IPS DF 6.9 (cell line): ENCODE results near the gene LTB4R.

Experiments
- DNase-seq: peaks from one replicate; pipeline ENCODE4 v3.0.0-alpha.2; 2013; ENCODE audit warnings: low read depth, low spot score
- H3K27ac ChIP-seq: one replicate; pipeline ENCODE4 v1.5.1; 2013; ENCODE audit warnings: low read length, control low read depth
- H3K27me3 ChIP-seq: 2 replicates; pipeline ENCODE4 v1.6.1; 2013; ENCODE audit warnings: mild to moderate bottlenecking, low read length; ENCODE audit not compliant: control insufficient read depth, insufficient read depth
- H3K36me3 ChIP-seq: 2 replicates; pipeline ENCODE4 v1.6.1; 2013; ENCODE audit warnings: low read length; ENCODE audit not compliant: control insufficient read depth, insufficient read depth
- H3K4me1 ChIP-seq: 2 replicates; pipeline ENCODE4 v1.6.1; 2013; ENCODE audit warnings: low read length; ENCODE audit not compliant: control insufficient read depth, insufficient read depth
- H3K4me3 ChIP-seq: 2 replicates; pipeline ENCODE4 v1.5.1; 2013; ENCODE audit warnings: mild to moderate bottlenecking, low read length
- H3K9me3 ChIP-seq: 2 replicates; pipeline ENCODE4 v1.6.1; 2013; ENCODE audit warnings: low read length, inconsistent platforms; ENCODE audit not compliant: control insufficient read depth, insufficient read depth
- WGBS: extraction: QIAGEN DNeasy Blood & Tissue Kit; methylation state at CpG from one replicate; pipeline ENCODE4 v1.1.7; 2013; ENCODE audit warnings: mixed read lengths, missing lambda C conversion rate; ENCODE audit not compliant: insufficient read length, insufficient coverage; 5-methylcytosine and 5-hydroxymethylcytosine counted together

The LTB4R gene

GRCh38 chr14:24304019-24304387, 7.3 kb upstream of the LTB4R start:
- Histone ChIP-seq H3K27me3 (no peaks in the 10 kb centered on the region), H3K4me3 (no peak overlapping the region), H3K27ac (no peak overlapping the region), H3K36me3 (peaks cover 33% of the 10 kb centered on the region), H3K4me1 (no peaks in the 10 kb centered on the region), H3K9me3 (no peaks in the 10 kb centered on the region)
- no CpG with 5 or more reads among the region's 11 CpGs for WGBS
- DNase-seq = no peak

GRCh38 chr14:24307156-24307574, 4.1 kb upstream of the LTB4R start:
- Histone ChIP-seq H3K4me3 (no peak overlapping the region), H3K4me1 (peaks cover 4% of the 10 kb centered on the region; the same call in 1 of the 2 replicates), H3K36me3 (peaks cover 26% of the 10 kb centered on the region), H3K9me3 (no peaks in the 10 kb centered on the region), H3K27ac (no peak overlapping the region), H3K27me3 (no peaks in the 10 kb centered on the region)
- no CpG with 5 or more reads among the region's 11 CpGs for WGBS
- no peak for DNase-seq

GRCh38 chr14:24307575-24308341, 3.5 kb upstream of the LTB4R start, which contains the start of gene CIDEB:
TSS of gene CIDEB (minus strand) at chr14:24307977. CDS start at chr14:24307858, 119 bp downstream.
- DNase-seq = no peak
- H3K9me3 ChIP-seq = no peaks in the 10 kb centered on the region
- no peak within 1 kb of the TSS for H3K4me3 ChIP-seq
- peaks cover 4% of the 10 kb centered on the region; the same call in 1 of the 2 replicates for H3K4me1 ChIP-seq
- no peak within 1 kb of the TSS for H3K27ac ChIP-seq
- no peaks in the 10 kb centered on the region for H3K27me3 ChIP-seq
- peaks cover 25% of the 10 kb centered on the region for H3K36me3 ChIP-seq
- WGBS = no CpG with 5 or more reads among the region's 6 CpGs

- Histone ChIP-seq H3K27ac (no peak overlapping the region), H3K4me3 (no peak overlapping the region), H3K4me1 (peaks cover 4% of the 10 kb centered on the region; the same call in 1 of the 2 replicates), H3K36me3 (peaks cover 23% of the 10 kb centered on the region), H3K9me3 (no peaks in the 10 kb centered on the region), H3K27me3 (no peaks in the 10 kb centered on the region)
- no peak for DNase-seq
- WGBS = no CpG with 5 or more reads among the region's 7 CpGs
Measured at GRCh38 chr14:24308342-24309124, 2.8 kb upstream of the LTB4R start.

- no peaks in the 10 kb centered on the region for H3K9me3 ChIP-seq
- H3K4me1 ChIP-seq = peaks cover 4% of the 10 kb centered on the region; the same call in 1 of the 2 replicates
- H3K4me3 ChIP-seq = peak within 1 kb of the TSS; percentile 45; the same call in 1 of the 2 replicates
- H3K27ac ChIP-seq = no peak within 1 kb of the TSS
- H3K27me3 ChIP-seq = no peaks in the 10 kb centered on the region
- WGBS = no CpG with 5 or more reads among the region's 5 CpGs
- H3K36me3 ChIP-seq = peaks cover 12% of the 10 kb centered on the region; the same call in 1 of the 2 replicates
- no peak for DNase-seq
Measured at GRCh38 chr14:24309538-24310264, 1.6 kb upstream of the LTB4R start, which contains the start of gene LTB4R2. TSS of gene LTB4R2 (plus strand) at chr14:24310140. CDS start at chr14:24310665, 525 bp downstream.

- H3K36me3 ChIP-seq = peaks cover 11% of the 10 kb centered on the region; the same call in 1 of the 2 replicates
- peaks cover 4% of the 10 kb centered on the region; the same call in 1 of the 2 replicates for H3K4me1 ChIP-seq
- no peak overlapping the region; the same call in 1 of the 2 replicates for H3K4me3 ChIP-seq
- H3K27ac ChIP-seq = no peak overlapping the region
- H3K27me3 ChIP-seq = no peaks in the 10 kb centered on the region
- DNase-seq = no peak
- WGBS = no CpG with 5 or more reads among the region's 5 CpGs
- H3K9me3 ChIP-seq = no peaks in the 10 kb centered on the region
Measured at GRCh38 chr14:24310265-24310645, 1.0 kb upstream of the LTB4R start.

GRCh38 chr14:24311837-24312615, 724 bp downstream of the LTB4R start:
- H3K27ac ChIP-seq = no peak overlapping the region
- DNase-seq = no peak
- H3K36me3 ChIP-seq = no peaks in the 10 kb centered on the region
- no peak overlapping the region for H3K4me3 ChIP-seq
- no peaks in the 10 kb centered on the region for H3K27me3 ChIP-seq
- H3K9me3 ChIP-seq = no peaks in the 10 kb centered on the region
- WGBS = no CpG with 5 or more reads among the region's 1 CpG
- H3K4me1 ChIP-seq = peaks cover 4% of the 10 kb centered on the region; the same call in 1 of the 2 replicates

GRCh38 chr14:24312736-24313507, 1.6 kb downstream of the LTB4R start:
- no peak for DNase-seq
- H3K27me3 ChIP-seq = no peaks in the 10 kb centered on the region
- H3K27ac ChIP-seq = no peak overlapping the region
- H3K4me1 ChIP-seq = peaks cover 4% of the 10 kb centered on the region; the same call in 1 of the 2 replicates
- no CpG with 5 or more reads among the region's 9 CpGs for WGBS
- no peaks in the 10 kb centered on the region for H3K36me3 ChIP-seq
- no peaks in the 10 kb centered on the region for H3K9me3 ChIP-seq
- H3K4me3 ChIP-seq = no peak overlapping the region

- Histone ChIP-seq H3K4me3 (no peak overlapping the region), H3K9me3 (no peaks in the 10 kb centered on the region), H3K27me3 (0 out of 2 replicates have a peak, but pooled peaks cover 2% of the 10 kb centered on the region), H3K36me3 (no peaks in the 10 kb centered on the region), H3K27ac (no peak overlapping the region), H3K4me1 (peaks cover 4% of the 10 kb centered on the region; the same call in 1 of the 2 replicates)
- DNase-seq = no peak
- WGBS = no CpG with 5 or more reads among the region's 2 CpGs
Measured at GRCh38 chr14:24313913-24314312, 2.6 kb downstream of the LTB4R start.
